CD8-positive, alpha-beta memory T cell (primary cell): Measurements from ENCODE around the gene ABCA4. TPM values are rescaled to one million over a fixed set of nuclear protein-coding genes. Genes with fewer than 3 reads are reported as not detected.

Source experiments
- CTCF ChIA-PET: fragments of 350-600 bp; sonication (Branson Sonifier 250); formaldehyde crosslinking; loops from one replicate; lab custom pipeline; 2021; ENCODE audit warnings: antibody characterized with exemption; lab: Charles Lee
- POLR2A ChIA-PET: fragments of 350-600 bp; sonication (Branson Sonifier 250); formaldehyde crosslinking; loops from one replicate; lab custom pipeline; 2021; ENCODE audit warnings: antibody characterized with exemption; lab: Charles Lee
- DNase-seq, 5 donors: peaks; one replicate each; pipeline versions ENCODE4 v3.0.0 to v3.0.0-alpha.2; 2020 to 2022; ENCODE audit warnings: mixed read lengths in 1 of 5
- H3K27ac ChIP-seq: one replicate; pipeline ENCODE4 v1.7.0; 2013; ENCODE audit warnings: low read depth, mild to moderate bottlenecking, low read length, moderate library complexity
- H3K27me3 ChIP-seq: 2 replicates; pipeline ENCODE4 v1.7.0; 2013; ENCODE audit warnings: low read length, mild to moderate bottlenecking; ENCODE audit not compliant: insufficient read depth, poor library complexity, severe bottlenecking
- H3K36me3 ChIP-seq: 2 replicates; pipeline ENCODE4 v1.7.0; 2013; ENCODE audit warnings: mild to moderate bottlenecking, low read length, moderate library complexity; ENCODE audit not compliant: insufficient read depth
- H3K4me1 ChIP-seq: 2 replicates; pipeline ENCODE4 v1.7.0; 2013; ENCODE audit warnings: mild to moderate bottlenecking, low read length, moderate library complexity; ENCODE audit not compliant: insufficient read depth
- H3K4me3 ChIP-seq: 2 replicates; pipeline ENCODE4 v1.7.0; 2013; ENCODE audit warnings: mild to moderate bottlenecking, low read length
- H3K9me3 ChIP-seq: 2 replicates; pipeline ENCODE4 v1.7.0; 2013; ENCODE audit warnings: mild to moderate bottlenecking, low read length
- H3K27ac Mint-ChIP-seq, 8 donors: one replicate each; pipeline ENCODE4 v1.8.0; 2020 to 2021; ENCODE audit warnings: mixed read lengths in 8 of 8, mild to moderate bottlenecking in 6 of 8, inconsistent platforms in 3 of 8, moderate library complexity in 3 of 8
- H3K27me3 Mint-ChIP-seq, 2 donors: one replicate each; pipeline ENCODE4 v1.8.0; 2020 to 2021; ENCODE audit warnings: mixed read lengths in 2 of 2, mild to moderate bottlenecking in 1 of 2, moderate library complexity in 1 of 2
- H3K36me3 Mint-ChIP-seq, 3 donors: one replicate each; pipeline ENCODE4 v1.8.0; 2020 to 2021; ENCODE audit warnings: mixed read lengths in 3 of 3, inconsistent platforms in 1 of 3, mild to moderate bottlenecking in 1 of 3
- H3K4me1 Mint-ChIP-seq, 3 donors: one replicate each; pipeline ENCODE4 v1.8.0; 2020 to 2021; ENCODE audit warnings: mixed read lengths in 3 of 3, inconsistent platforms in 1 of 3, mild to moderate bottlenecking in 1 of 3
- H3K4me3 Mint-ChIP-seq, 7 donors: one replicate each; pipeline ENCODE4 v1.8.0; 2020 to 2021; ENCODE audit warnings: mixed read lengths in 7 of 7, mild to moderate bottlenecking in 6 of 7, moderate library complexity in 4 of 7, inconsistent platforms in 2 of 7
- H3K9me3 Mint-ChIP-seq, 5 donors: one replicate each; pipeline ENCODE4 v1.8.0; 2020 to 2022; ENCODE audit warnings: mixed read lengths in 5 of 5, mild to moderate bottlenecking in 3 of 5, moderate library complexity in 2 of 5, inconsistent platforms in 1 of 5
- polyA plus RNA-seq: library from polyadenylated mRNA; unstranded; fragments of 300-500 nt; fragmentation: Illumina TruSeq; gene quantifications from one replicate; pipeline ENCODE4 v1.2.3, GENCODE V29; 2021
- total RNA-seq, 2 experiments: library from RNA; stranded (reverse); gene quantifications; one replicate each; pipeline ENCODE4 v1.2.3, GENCODE V29; 2021

Gene ABCA4
- total and polyA plus RNA-seq, 3 experiments from 2014 or later, result not detected

- Histone ChIP-seq H3K4me3 (no peak overlapping the region), H3K9me3 (no peaks in the 10 kb centered on the region), H3K36me3 (no peaks in the 10 kb centered on the region), H3K27me3 (no peaks in the 10 kb centered on the region), H3K4me1 (no peaks in the 10 kb centered on the region), H3K27ac (no peak overlapping the region)
- Mint-ChIP-seq H3K9me3 (no peaks in the 10 kb centered on the region), H3K36me3 (no peaks in the 10 kb centered on the region), H3K27ac (peak overlapping the region in 2 of 8 donors; percentile 24 to 83), H3K27me3 (peaks cover 0 to 10% of the 10 kb centered on the region in 2 donors), H3K4me3 (no peak overlapping the region), H3K4me1 (peaks cover 26 to 29% (median 26%) of the 10 kb centered on the region in 3 donors)
- ChIA-PET CTCF (no interaction called here), POLR2A (no interaction called here)
- no peak for DNase-seq
Measured at GRCh38 chr1:94013367-94013878, 107.5 kb downstream of the ABCA4 start.

- Mint-ChIP-seq H3K27me3 (peaks cover 1 to 10% of the 10 kb centered on the region in 2 donors), H3K4me3 (no peak overlapping the region), H3K9me3 (no peaks in the 10 kb centered on the region), H3K4me1 (peaks cover 20 to 23% (median 20%) of the 10 kb centered on the region in 3 donors), H3K36me3 (no peaks in the 10 kb centered on the region), H3K27ac (peak overlapping the region in 2 of 8 donors; percentile 10 to 83)
- Histone ChIP-seq H3K4me1 (no peaks in the 10 kb centered on the region), H3K4me3 (no peak overlapping the region), H3K9me3 (no peaks in the 10 kb centered on the region), H3K36me3 (no peaks in the 10 kb centered on the region), H3K27me3 (no peaks in the 10 kb centered on the region), H3K27ac (no peak overlapping the region)
- ChIA-PET POLR2A (no interaction called here), CTCF (no interaction called here)
- DNase-seq, result no peak
Measured at GRCh38 chr1:94012708-94013366, 108.1 kb downstream of the ABCA4 start.

DNA sequence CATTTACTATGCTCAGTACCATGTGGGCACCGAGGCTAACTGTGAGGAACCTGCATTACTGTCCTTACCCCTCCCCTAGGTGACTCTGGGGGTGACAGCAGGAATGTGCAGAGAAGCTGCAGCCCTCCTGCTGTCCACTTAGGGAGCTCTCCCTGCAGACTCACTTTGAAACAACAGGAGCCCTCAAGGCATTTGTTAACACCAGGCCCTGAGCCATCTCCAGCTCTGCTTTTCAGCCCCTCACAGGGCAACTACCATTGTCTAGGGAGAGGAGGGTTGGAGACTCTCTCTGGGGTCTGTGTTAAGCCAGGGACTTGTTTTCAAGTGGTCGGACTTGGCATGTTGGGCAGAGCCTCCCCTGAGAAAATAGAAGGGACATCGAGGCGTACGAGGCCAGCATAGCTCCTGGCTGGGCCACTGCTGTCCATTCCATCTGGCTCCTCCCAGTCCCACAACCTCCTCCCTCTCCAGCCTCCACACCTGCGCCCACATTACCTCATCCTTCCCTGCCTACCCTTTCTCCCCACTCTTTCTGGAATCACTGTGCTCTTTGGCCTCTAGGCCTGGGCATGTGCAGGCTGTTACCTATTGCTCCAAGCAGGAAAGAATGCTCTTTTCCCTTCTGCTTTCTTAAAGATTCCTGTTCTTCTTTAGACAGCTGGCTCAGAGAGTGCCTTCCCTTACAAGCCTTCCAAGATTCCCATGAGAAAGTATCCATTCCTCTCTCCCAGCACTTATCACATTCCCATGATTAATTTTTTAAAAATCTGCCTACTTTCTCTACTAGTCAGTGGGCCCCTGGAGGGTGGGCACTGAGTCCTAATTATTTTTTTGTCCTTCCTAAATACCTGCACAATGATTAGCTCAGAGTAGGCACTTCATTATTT lies 109.0 kb downstream of the ABCA4 start:
- Histone ChIP-seq H3K4me3 (no peak overlapping the region), H3K4me1 (no peaks in the 10 kb centered on the region), H3K9me3 (no peaks in the 10 kb centered on the region), H3K27me3 (no peaks in the 10 kb centered on the region), H3K27ac (no peak overlapping the region), H3K36me3 (no peaks in the 10 kb centered on the region)
- no peak for DNase-seq
- H3K36me3 Mint-ChIP-seq, result no peaks in the 10 kb centered on the region
- H3K4me1 Mint-ChIP-seq, result peaks cover 11 to 14% (median 11%) of the 10 kb centered on the region in 3 donors
- ChIA-PET CTCF (interaction anchor here (1.0 kb wide), 1 partner anchor 13 kb away, joined by 3 read pairs; no protein-coding TSS in a partner anchor), POLR2A (no interaction called here)
- peaks cover 1 to 10% of the 10 kb centered on the region in 2 donors for H3K27me3 Mint-ChIP-seq
- peak overlapping the region in 1 of 8 donors; percentile 7 for H3K27ac Mint-ChIP-seq
- H3K4me3 Mint-ChIP-seq, result no peak overlapping the region
- H3K9me3 Mint-ChIP-seq, result no peaks in the 10 kb centered on the region

DNA sequence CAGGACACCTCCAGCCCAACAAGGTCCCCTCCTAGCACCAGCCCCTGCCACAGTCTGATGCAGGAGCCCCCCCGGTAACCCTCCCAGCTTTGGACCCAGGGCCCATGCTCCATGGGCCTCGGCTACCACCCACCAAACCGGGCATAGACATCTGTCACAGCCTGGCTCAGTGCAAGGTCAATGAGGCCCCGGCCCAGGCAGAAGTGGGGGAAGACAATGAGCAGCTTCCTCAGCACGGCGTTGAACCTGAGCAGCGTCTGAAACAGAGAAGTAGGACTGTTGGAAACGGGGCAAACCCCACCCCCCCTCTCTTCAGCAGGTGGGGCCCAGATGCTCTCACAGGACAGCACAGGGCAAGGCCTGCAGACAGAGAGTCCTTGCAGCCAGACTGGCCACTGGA lies 109.8 kb downstream of the ABCA4 start:
- no peaks in the 10 kb centered on the region for H3K9me3 ChIP-seq
- peaks cover 1 to 15% of the 10 kb centered on the region in 2 donors for H3K27me3 Mint-ChIP-seq
- H3K27ac Mint-ChIP-seq, result no peak overlapping the region
- POLR2A ChIA-PET, result no interaction called here
- H3K4me1 Mint-ChIP-seq, result peaks cover 3 to 6% (median 3%) of the 10 kb centered on the region in 3 donors
- no peak for DNase-seq
- CTCF ChIA-PET, result interaction anchor here (1.0 kb wide), 1 partner anchor 12 kb away, joined by 3 read pairs; no protein-coding TSS in a partner anchor
- H3K27ac ChIP-seq, result no peak overlapping the region
- no peaks in the 10 kb centered on the region for H3K4me1 ChIP-seq
- no peaks in the 10 kb centered on the region for H3K36me3 Mint-ChIP-seq
- no peaks in the 10 kb centered on the region for H3K36me3 ChIP-seq
- H3K4me3 Mint-ChIP-seq, result no peak overlapping the region
- H3K9me3 Mint-ChIP-seq, result no peaks in the 10 kb centered on the region
- H3K4me3 ChIP-seq, result no peak overlapping the region
- H3K27me3 ChIP-seq, result no peaks in the 10 kb centered on the region

DNA sequence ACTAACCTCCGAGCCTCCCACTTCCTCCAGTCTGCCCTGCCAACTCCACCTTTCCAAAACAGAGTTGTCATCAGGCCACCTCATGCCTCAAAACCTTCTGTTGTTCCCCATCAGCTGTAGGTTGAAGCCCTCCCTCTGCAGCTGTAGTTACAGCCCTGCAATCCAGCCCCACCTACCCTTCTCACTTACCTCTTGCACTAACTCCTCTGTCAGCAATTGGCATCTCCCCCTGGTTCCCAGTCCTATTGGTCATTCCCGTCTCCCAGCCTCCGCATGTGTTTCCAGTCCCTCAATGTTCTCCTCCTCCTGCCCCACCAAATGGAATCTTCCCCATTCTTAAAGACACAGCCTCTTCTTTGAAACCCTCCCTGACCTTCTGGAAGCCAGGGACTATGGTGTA lies 111.6 kb downstream of the ABCA4 start:
- Histone ChIP-seq H3K36me3 (no peaks in the 10 kb centered on the region), H3K4me3 (no peak overlapping the region), H3K9me3 (no peaks in the 10 kb centered on the region), H3K4me1 (no peaks in the 10 kb centered on the region), H3K27ac (no peak overlapping the region), H3K27me3 (no peaks in the 10 kb centered on the region)
- Mint-ChIP-seq H3K4me3 (no peak overlapping the region), H3K9me3 (no peaks in the 10 kb centered on the region), H3K27me3 (peaks cover 1 to 22% of the 10 kb centered on the region in 2 donors), H3K36me3 (no peaks in the 10 kb centered on the region), H3K4me1 (peaks cover 0 to 4% (median 0%) of the 10 kb centered on the region in 3 donors), H3K27ac (no peak overlapping the region)
- ChIA-PET CTCF (no interaction called here), POLR2A (no interaction called here)
- DNase-seq, result no peak

DNA sequence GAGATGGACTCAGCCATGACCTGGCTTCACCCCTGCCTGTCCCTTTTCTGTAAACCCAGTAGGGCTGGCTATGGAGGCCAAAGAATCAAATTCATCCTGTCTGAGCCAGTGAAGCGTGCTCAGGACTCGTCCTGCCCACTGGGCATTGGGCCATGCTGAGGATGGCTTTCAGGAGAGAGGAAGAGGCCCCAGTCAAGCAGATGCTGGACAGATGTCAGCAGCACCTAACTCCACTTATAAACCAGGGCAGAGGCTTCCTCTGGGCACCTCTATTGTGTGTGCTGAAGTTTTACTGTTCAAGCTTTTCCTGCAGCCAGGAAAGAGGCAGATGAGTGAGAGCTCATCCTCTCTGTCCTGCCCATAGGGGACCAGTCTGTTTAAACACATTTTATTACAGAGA lies 114.3 kb downstream of the ABCA4 start:
- H3K9me3 Mint-ChIP-seq, result no peaks in the 10 kb centered on the region
- H3K4me1 Mint-ChIP-seq, result no peaks in the 10 kb centered on the region
- H3K27me3 Mint-ChIP-seq, result peaks cover 1 to 29% of the 10 kb centered on the region in 2 donors
- POLR2A ChIA-PET, result no interaction called here
- Histone ChIP-seq H3K36me3 (no peaks in the 10 kb centered on the region), H3K27me3 (no peaks in the 10 kb centered on the region), H3K4me1 (no peaks in the 10 kb centered on the region), H3K27ac (no peak overlapping the region), H3K9me3 (no peaks in the 10 kb centered on the region), H3K4me3 (no peak overlapping the region)
- CTCF ChIA-PET, result no interaction called here
- no peak for DNase-seq
- no peaks in the 10 kb centered on the region for H3K36me3 Mint-ChIP-seq
- H3K27ac Mint-ChIP-seq, result no peak overlapping the region
- H3K4me3 Mint-ChIP-seq, result no peak overlapping the region

DNA sequence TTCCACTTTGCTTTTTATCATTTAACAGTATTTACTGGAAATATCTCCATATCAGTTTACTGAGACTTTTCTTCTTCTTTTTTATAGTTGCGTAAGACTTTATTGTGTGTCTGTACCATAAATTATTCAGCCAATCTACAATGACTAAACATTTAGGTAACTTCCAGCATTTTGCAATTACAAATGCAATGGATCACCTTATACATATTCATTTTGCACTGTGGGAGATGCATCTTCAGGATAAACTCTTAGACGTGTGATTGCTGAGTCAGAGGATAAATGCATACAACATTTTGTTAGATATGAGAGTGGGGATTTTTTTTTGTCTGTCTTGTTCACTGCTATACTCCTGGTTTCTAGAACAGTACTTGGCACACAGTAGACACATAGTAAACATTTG lies 116.0 kb downstream of the ABCA4 start:
- Mint-ChIP-seq H3K27ac (no peak overlapping the region), H3K4me3 (no peak overlapping the region), H3K4me1 (no peaks in the 10 kb centered on the region), H3K9me3 (no peaks in the 10 kb centered on the region), H3K36me3 (no peaks in the 10 kb centered on the region), H3K27me3 (peaks cover 5 to 31% of the 10 kb centered on the region in 2 donors)
- Histone ChIP-seq H3K27ac (no peak overlapping the region), H3K36me3 (no peaks in the 10 kb centered on the region), H3K9me3 (no peaks in the 10 kb centered on the region), H3K4me3 (no peak overlapping the region), H3K4me1 (no peaks in the 10 kb centered on the region), H3K27me3 (no peaks in the 10 kb centered on the region)
- POLR2A ChIA-PET, result no interaction called here
- CTCF ChIA-PET, result no interaction called here
- DNase-seq, result no peak
